GM12878 (cell line): Measurements from ENCODE around the gene CNGA1. TPM values are rescaled to one million over a fixed set of nuclear protein-coding genes. Genes with fewer than 3 reads are reported as not detected.

Experiments used
- CBX3 ChIP-seq: fragments of 200-600 bp; sonication (generic); IDR thresholded peaks from 2 replicates; pipeline ENCODE4 v1.6.1; 2016; ENCODE audit warnings: low read depth, borderline replicate concordance
- CEBPB ChIP-seq, 2 experiments: fragments of 150-350 bp in 1 of 2; IDR thresholded peaks; 2 replicates each; pipeline ENCODE4 v1.6.1; 2012 to 2014; ENCODE audit warnings: low read depth in 2 of 2, low read length in 2 of 2, borderline replicate concordance in 1 of 2, inconsistent platforms in 1 of 2
- FOXK2 ChIP-seq: fragments of 450-650 bp; IDR thresholded peaks from 2 replicates; pipeline ENCODE4 v1.6.1; 2017; ENCODE audit warnings: mild to moderate bottlenecking, moderate library complexity
- NR2C1 ChIP-seq: fragments of 450-650 bp; IDR thresholded peaks from 2 replicates; pipeline ENCODE4 v1.6.1; 2017; ENCODE audit warnings: antibody characterized with exemption, mild to moderate bottlenecking, moderate library complexity
- NR2C2 ChIP-seq: IDR thresholded peaks from 2 replicates; pipeline ENCODE4 v1.6.1; 2011; ENCODE audit warnings: borderline replicate concordance, low read depth; ENCODE audit not compliant: control insufficient read depth, insufficient read length
- PAX5 ChIP-seq: IDR thresholded peaks from 2 replicates; pipeline ENCODE4 v1.6.1; 2011; ENCODE audit warnings: low read depth, low read length, borderline replicate concordance
- RUNX3 ChIP-seq: IDR thresholded peaks from 2 replicates; pipeline ENCODE4 v1.6.1; 2012; ENCODE audit warnings: low read length, inconsistent platforms
- SREBF1 ChIP-seq: IDR thresholded peaks from 2 replicates; pipeline ENCODE4 v1.6.1; 2012; ENCODE audit warnings: mild to moderate bottlenecking, low read length
- SREBF2 ChIP-seq: IDR thresholded peaks from 2 replicates; pipeline ENCODE4 v1.6.1; 2012; ENCODE audit warnings: mild to moderate bottlenecking, low read length
- STAT3 ChIP-seq: IDR thresholded peaks from 2 replicates; pipeline ENCODE4 v1.6.1; 2011; ENCODE audit warnings: low read depth, low read length, improper control_type of control experiment
- TBL1XR1 ChIP-seq: IDR thresholded peaks from 2 replicates; pipeline ENCODE4 v1.6.1; 2012; ENCODE audit warnings: low read depth, low read length, improper control_type of control experiment
- TCF12 ChIP-seq: IDR thresholded peaks from 2 replicates; pipeline ENCODE4 v1.6.1; 2011; ENCODE audit warnings: low read depth, mild to moderate bottlenecking, low read length
- polyA plus RNA-seq, 11 experiments: library from polyadenylated mRNA; depleted of rRNA in 4 of 11; unstranded in 6 of 11; stranded (reverse) in 5 of 11; fragments of >200 nt; fragmentation: Nextera tagmentation in 4 of 11; fragmentation: Illumina TruSeq in 1 of 11; extraction: Ambion mirVana in 4 of 11; extraction: Trizol in 1 of 11; gene quantifications; 1 replicate in 1 of 11; 2 replicates in 10 of 11; pipeline versions ENCODE4 v1.2.1 to v1.2.3, GENCODE V29; 2011 to 2016; ENCODE audit warnings: inconsistent platforms in 2 of 11, missing spikeins in 2 of 11, low read depth in 1 of 11
- total RNA-seq, 4 experiments: library from RNA; depleted of rRNA in 3 of 4; stranded (reverse); fragments of >200 nt in 3 of 4; fragmentation: Illumina TruSeq in 1 of 4; extraction: Trizol in 1 of 4; gene quantifications; 2 replicates each; pipeline versions ENCODE4 v1.2.1 to v1.2.3, GENCODE V29; 2013 to 2021
- TF ChIP-seq, protein P1 (sequence below): IDR thresholded peaks from 2 replicates; pipeline ENCODE4 v1.6.1; 2011; ENCODE audit warnings: borderline replicate concordance, low read depth, mild to moderate bottlenecking, moderate library complexity, mixed read lengths, low read length; ENCODE audit not compliant: insufficient read depth; ENCODE audit errors: extremely low read length
- TF ChIP-seq, protein P2 (sequence below): fragments of 450-650 bp; IDR thresholded peaks from 2 replicates; pipeline ENCODE4 v1.6.1; 2017; ENCODE audit warnings: antibody characterized with exemption, mild to moderate bottlenecking, moderate library complexity
- TF ChIP-seq, protein P3 (sequence below): IDR thresholded peaks from 2 replicates; pipeline ENCODE4 v1.6.1; 2011; ENCODE audit warnings: borderline replicate concordance, low read depth, mild to moderate bottlenecking, moderate library complexity, low read length; ENCODE audit not compliant: insufficient read depth, poor library complexity, severe bottlenecking
- TF ChIP-seq, protein P4 (sequence below): fragments of 450-650 bp; IDR thresholded peaks from 2 replicates; pipeline ENCODE4 v1.6.1; 2016; ENCODE audit warnings: mild to moderate bottlenecking

Gene CNGA1
- total and polyA plus RNA-seq, 10 of the 15 experiments (the other 5 are each of a cell fraction or from before 2014, with no cell fraction given): 0.38 to 14.2 (median 5.1) TPM

DNA sequence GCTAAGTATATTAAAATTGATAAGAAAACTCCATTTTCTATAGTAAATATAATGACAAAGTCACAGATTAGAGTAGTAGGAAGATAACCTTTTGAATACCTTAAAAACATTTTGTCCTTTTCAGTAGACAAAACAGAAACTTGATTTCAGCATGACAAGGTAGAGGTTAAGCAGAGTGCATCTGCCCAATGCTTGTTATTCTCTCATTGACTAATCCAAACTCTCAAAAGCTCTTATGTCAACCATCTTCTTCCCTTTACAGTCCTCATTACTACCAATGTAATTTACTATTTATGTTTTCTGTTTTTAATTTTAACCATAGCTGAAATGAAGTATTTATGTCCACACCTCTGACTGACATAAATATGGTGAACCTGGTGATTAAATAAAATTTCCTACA is 11.2 kb upstream of the CNGA1 start (continued):
- TF ChIP-seq NR2C2 (no peak), CEBPB (IDR thresholded peaks at IDR 0.05; ENCODE audit: borderline replicate concordance in 1 of 2, low read depth in 2 of 2, low read length in 2 of 2) (no peak), NR2C1 (no peak), CBX3 (no peak), SREBF1 (no peak), TCF12 (no peak), TBL1XR1 (0 out of 2 replicates have a peak, but pooled peaks have one; percentile 25), RUNX3 (peak; percentile 74; the same call in 1 of the 2 replicates), PAX5 (0 out of 2 replicates have a peak, but pooled peaks have one; percentile 19), STAT3 (no peak), SREBF2 (no peak), FOXK2 (no peak)
- TF ChIP-seq, protein P1, sequence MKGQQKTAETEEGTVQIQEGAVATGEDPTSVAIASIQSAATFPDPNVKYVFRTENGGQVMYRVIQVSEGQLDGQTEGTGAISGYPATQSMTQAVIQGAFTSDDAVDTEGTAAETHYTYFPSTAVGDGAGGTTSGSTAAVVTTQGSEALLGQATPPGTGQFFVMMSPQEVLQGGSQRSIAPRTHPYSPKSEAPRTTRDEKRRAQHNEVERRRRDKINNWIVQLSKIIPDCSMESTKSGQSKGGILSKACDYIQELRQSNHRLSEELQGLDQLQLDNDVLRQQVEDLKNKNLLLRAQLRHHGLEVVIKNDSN: no peak
- TF ChIP-seq, protein P2, sequence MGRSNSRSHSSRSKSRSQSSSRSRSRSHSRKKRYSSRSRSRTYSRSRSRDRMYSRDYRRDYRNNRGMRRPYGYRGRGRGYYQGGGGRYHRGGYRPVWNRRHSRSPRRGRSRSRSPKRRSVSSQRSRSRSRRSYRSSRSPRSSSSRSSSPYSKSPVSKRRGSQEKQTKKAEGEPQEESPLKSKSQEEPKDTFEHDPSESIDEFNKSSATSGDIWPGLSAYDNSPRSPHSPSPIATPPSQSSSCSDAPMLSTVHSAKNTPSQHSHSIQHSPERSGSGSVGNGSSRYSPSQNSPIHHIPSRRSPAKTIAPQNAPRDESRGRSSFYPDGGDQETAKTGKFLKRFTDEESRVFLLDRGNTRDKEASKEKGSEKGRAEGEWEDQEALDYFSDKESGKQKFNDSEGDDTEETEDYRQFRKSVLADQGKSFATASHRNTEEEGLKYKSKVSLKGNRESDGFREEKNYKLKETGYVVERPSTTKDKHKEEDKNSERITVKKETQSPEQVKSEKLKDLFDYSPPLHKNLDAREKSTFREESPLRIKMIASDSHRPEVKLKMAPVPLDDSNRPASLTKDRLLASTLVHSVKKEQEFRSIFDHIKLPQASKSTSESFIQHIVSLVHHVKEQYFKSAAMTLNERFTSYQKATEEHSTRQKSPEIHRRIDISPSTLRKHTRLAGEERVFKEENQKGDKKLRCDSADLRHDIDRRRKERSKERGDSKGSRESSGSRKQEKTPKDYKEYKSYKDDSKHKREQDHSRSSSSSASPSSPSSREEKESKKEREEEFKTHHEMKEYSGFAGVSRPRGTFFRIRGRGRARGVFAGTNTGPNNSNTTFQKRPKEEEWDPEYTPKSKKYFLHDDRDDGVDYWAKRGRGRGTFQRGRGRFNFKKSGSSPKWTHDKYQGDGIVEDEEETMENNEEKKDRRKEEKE: no peak
- TF ChIP-seq, protein P3, sequence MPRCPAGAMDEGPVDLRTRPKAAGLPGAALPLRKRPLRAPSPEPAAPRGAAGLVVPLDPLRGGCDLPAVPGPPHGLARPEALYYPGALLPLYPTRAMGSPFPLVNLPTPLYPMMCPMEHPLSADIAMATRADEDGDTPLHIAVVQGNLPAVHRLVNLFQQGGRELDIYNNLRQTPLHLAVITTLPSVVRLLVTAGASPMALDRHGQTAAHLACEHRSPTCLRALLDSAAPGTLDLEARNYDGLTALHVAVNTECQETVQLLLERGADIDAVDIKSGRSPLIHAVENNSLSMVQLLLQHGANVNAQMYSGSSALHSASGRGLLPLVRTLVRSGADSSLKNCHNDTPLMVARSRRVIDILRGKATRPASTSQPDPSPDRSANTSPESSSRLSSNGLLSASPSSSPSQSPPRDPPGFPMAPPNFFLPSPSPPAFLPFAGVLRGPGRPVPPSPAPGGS: no peak
- TF ChIP-seq, protein P4, sequence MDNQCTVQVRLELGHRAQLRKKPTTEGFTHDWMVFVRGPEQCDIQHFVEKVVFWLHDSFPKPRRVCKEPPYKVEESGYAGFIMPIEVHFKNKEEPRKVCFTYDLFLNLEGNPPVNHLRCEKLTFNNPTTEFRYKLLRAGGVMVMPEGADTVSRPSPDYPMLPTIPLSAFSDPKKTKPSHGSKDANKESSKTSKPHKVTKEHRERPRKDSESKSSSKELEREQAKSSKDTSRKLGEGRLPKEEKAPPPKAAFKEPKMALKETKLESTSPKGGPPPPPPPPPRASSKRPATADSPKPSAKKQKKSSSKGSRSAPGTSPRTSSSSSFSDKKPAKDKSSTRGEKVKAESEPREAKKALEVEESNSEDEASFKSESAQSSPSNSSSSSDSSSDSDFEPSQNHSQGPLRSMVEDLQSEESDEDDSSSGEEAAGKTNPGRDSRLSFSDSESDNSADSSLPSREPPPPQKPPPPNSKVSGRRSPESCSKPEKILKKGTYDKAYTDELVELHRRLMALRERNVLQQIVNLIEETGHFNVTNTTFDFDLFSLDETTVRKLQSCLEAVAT: no peak
